22Rv1 (cell line): ENCODE results near the gene RFX3.

Experiments
- CTCF ChIP-seq: fragments of 450-650 bp; IDR thresholded peaks from 2 replicates; pipeline ENCODE4 v1.5.1; 2017; ENCODE audit warnings: mild to moderate bottlenecking
- ZFX ChIP-seq: fragments of 450-650 bp; IDR thresholded peaks from 2 replicates; pipeline ENCODE4 v1.6.1; 2017; ENCODE audit warnings: antibody characterized with exemption, borderline replicate concordance

- TF ChIP-seq CTCF: no peak
- TF ChIP-seq ZFX: no peak
Measured at GRCh38 chr9:3250741-3251140, 275.1 kb downstream of the RFX3 start.
